ENCODE measurements around the gene PKIB. TPM values are rescaled to one million over a fixed set of nuclear protein-coding genes. Genes with fewer than 3 reads are reported as not detected.

The PKIB gene
- total and polyA plus RNA-seq, 10 of the 15 experiments (the other 5 are each of a cell fraction or from before 2014, with no cell fraction given): 0.20 to 1.8 (median 0.87) TPM

DNA sequence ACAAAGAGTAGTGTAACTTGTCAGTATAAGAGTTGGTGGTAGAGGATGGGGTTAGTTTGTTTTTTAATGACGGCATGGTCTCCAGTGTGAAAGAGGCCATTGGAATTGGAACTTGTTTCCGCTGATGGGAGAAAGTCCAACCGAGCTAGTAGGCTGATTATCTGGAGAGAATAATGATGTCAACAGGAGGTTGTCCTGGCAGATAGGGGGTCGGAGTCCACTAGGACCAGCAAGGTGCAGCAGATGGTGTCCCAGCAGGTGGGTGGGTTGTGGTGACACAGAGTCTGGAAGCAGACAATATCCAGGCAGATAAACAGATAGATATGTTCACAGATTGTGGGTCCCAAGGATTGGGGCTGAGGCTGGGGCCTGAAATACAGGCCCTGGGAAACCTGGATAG lies 35.1 kb downstream of the PKIB start (continued):
- TF ChIP-seq NFYA (IDR thresholded peaks at IDR 0.05; ENCODE audit: borderline replicate concordance, low read depth, low read length) (no peak), FOXM1 (IDR thresholded peaks at IDR 0.05; ENCODE audit: low read depth, low read length) (no peak)
- TF ChIP-seq, protein P1, sequence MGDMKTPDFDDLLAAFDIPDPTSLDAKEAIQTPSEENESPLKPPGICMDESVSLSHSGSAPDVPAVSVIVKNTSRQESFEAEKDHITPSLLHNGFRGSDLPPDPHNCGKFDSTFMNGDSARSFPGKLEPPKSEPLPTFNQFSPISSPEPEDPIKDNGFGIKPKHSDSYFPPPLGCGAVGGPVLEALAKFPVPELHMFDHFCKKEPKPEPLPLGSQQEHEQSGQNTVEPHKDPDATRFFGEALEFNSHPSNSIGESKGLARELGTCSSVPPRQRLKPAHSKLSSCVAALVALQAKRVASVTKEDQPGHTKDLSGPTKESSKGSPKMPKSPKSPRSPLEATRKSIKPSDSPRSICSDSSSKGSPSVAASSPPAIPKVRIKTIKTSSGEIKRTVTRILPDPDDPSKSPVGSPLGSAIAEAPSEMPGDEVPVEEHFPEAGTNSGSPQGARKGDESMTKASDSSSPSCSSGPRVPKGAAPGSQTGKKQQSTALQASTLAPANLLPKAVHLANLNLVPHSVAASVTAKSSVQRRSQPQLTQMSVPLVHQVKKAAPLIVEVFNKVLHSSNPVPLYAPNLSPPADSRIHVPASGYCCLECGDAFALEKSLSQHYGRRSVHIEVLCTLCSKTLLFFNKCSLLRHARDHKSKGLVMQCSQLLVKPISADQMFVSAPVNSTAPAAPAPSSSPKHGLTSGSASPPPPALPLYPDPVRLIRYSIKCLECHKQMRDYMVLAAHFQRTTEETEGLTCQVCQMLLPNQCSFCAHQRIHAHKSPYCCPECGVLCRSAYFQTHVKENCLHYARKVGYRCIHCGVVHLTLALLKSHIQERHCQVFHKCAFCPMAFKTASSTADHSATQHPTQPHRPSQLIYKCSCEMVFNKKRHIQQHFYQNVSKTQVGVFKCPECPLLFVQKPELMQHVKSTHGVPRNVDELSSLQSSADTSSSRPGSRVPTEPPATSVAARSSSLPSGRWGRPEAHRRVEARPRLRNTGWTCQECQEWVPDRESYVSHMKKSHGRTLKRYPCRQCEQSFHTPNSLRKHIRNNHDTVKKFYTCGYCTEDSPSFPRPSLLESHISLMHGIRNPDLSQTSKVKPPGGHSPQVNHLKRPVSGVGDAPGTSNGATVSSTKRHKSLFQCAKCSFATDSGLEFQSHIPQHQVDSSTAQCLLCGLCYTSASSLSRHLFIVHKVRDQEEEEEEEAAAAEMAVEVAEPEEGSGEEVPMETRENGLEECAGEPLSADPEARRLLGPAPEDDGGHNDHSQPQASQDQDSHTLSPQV (IDR thresholded peaks at IDR 0.05): no peak

DNA sequence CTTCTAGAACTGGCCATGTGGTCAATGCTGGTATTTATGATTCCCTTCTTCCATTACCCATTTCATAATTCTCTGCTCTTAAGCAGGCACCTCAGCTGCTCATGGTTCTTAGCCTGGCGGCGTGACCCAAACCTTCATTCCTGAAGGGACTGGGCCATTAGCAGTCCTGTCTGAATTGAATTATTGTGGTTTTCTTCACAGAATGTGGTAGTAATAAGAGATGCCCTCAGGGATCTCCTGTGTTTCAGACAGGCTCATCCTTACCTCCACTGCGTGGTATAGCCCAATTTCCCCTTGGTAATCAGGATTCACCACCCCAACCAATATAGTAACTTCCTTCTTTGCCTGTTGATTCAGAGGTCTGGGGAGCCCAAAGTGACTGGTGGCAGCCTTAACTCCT lies 37.6 kb downstream of the PKIB start:
- BruUV-seq (replicated peaks): no TSS peak
- FAIRE-seq: no peak
- DNase-seq (ENCODE audit: low read depth, low spot score): no peak
- CTCF ChIA-PET: interaction anchor here (0.6 to 1.2 kb wide), 2 partner anchors 27 to 156 kb away, joined by 3 read pairs; no protein-coding TSS in a partner anchor
- 49% methylated on average over 3 of the region's 3 CpGs for WGBS (ENCODE audit: insufficient coverage, insufficient replicate concordance, low lambda C conversion rate, missing lambda C conversion rate)
- Histone ChIP-seq H3K4me2 (ENCODE audit: control insufficient read depth, insufficient read depth) (no peak overlapping the region), H3K36me3 (ENCODE audit: control insufficient read depth in 2 of 2, insufficient read depth in 2 of 2, low read length in 1 of 2) (no peaks in the 10 kb centered on the region), H3K4me1 (ENCODE audit: control insufficient read depth, insufficient read depth, low read length) (no peaks in the 10 kb centered on the region), H3K4me3 (no peak overlapping the region), H3K79me2 (ENCODE audit: control insufficient read depth, insufficient read depth, low read length) (no peaks in the 10 kb centered on the region), H3K9ac (ENCODE audit: control insufficient read depth, insufficient read depth, low read length) (no peak overlapping the region), H3K9me3 (replicated peaks; ENCODE audit: control insufficient read depth, insufficient read depth, low read length) (no peaks in the 10 kb centered on the region), H4K20me1 (ENCODE audit: control insufficient read depth, insufficient read depth) (no peaks in the 10 kb centered on the region), H2AFZ (ENCODE audit: control insufficient read depth, low read depth, low read length) (no peak overlapping the region), H3K27ac (ENCODE audit: control insufficient read depth, insufficient read depth) (no peak overlapping the region), H3K27me3 (replicated peaks in 1 of 2; ENCODE audit: control insufficient read depth in 2 of 2, insufficient read depth in 2 of 2, low read length in 1 of 2) (no peaks in the 10 kb centered on the region)
- intact Hi-C loops (cut with micrococcal nuclease; ENCODE audit: unreplicated experiment) (no loop called here), in situ Hi-C loops (cut with MboI) (no loop called here)
- no peak for ATAC-seq
- POLR2A ChIA-PET: no interaction called here
- RAD21 ChIA-PET (ENCODE audit: unreplicated experiment): no interaction called here
- SMC1A ChIA-PET (ENCODE audit: uncharacterized antibody, unreplicated experiment): interaction anchor here (1.2 to 1.6 kb wide), 5 partner anchors 9 to 63 kb away, joined by 3 to 6 read pairs (median 4); no protein-coding TSS in a partner anchor
- TF ChIP-seq, protein P2, sequence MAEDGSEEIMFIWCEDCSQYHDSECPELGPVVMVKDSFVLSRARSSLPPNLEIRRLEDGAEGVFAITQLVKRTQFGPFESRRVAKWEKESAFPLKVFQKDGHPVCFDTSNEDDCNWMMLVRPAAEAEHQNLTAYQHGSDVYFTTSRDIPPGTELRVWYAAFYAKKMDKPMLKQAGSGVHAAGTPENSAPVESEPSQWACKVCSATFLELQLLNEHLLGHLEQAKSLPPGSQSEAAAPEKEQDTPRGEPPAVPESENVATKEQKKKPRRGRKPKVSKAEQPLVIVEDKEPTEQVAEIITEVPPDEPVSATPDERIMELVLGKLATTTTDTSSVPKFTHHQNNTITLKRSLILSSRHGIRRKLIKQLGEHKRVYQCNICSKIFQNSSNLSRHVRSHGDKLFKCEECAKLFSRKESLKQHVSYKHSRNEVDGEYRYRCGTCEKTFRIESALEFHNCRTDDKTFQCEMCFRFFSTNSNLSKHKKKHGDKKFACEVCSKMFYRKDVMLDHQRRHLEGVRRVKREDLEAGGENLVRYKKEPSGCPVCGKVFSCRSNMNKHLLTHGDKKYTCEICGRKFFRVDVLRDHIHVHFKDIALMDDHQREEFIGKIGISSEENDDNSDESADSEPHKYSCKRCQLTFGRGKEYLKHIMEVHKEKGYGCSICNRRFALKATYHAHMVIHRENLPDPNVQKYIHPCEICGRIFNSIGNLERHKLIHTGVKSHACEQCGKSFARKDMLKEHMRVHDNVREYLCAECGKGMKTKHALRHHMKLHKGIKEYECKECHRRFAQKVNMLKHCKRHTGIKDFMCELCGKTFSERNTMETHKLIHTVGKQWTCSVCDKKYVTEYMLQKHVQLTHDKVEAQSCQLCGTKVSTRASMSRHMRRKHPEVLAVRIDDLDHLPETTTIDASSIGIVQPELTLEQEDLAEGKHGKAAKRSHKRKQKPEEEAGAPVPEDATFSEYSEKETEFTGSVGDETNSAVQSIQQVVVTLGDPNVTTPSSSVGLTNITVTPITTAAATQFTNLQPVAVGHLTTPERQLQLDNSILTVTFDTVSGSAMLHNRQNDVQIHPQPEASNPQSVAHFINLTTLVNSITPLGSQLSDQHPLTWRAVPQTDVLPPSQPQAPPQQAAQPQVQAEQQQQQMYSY (CRISPR knock-in tag; IDR thresholded peaks at IDR 0.05): no peak
- TF ChIP-seq SMC3 (IDR thresholded peaks at IDR 0.05; ENCODE audit: borderline replicate concordance, low read length) (no peak), CREM (IDR thresholded peaks at IDR 0.05; ENCODE audit: low read depth) (no peak), WRNIP1 (IDR thresholded peaks at IDR 0.05; ENCODE audit: borderline replicate concordance, low read depth, low read length) (no peak), CHD2 (IDR thresholded peaks at IDR 0.05; ENCODE audit: borderline replicate concordance, low read depth, low read length) (no peak), HCFC1 (IDR thresholded peaks at IDR 0.05; ENCODE audit: low read length) (no peak), SUPT20H (IDR thresholded peaks at IDR 0.05; ENCODE audit: borderline replicate concordance, control insufficient read depth, low read depth, low read length) (no peak)
- TF ChIP-seq, protein P3, sequence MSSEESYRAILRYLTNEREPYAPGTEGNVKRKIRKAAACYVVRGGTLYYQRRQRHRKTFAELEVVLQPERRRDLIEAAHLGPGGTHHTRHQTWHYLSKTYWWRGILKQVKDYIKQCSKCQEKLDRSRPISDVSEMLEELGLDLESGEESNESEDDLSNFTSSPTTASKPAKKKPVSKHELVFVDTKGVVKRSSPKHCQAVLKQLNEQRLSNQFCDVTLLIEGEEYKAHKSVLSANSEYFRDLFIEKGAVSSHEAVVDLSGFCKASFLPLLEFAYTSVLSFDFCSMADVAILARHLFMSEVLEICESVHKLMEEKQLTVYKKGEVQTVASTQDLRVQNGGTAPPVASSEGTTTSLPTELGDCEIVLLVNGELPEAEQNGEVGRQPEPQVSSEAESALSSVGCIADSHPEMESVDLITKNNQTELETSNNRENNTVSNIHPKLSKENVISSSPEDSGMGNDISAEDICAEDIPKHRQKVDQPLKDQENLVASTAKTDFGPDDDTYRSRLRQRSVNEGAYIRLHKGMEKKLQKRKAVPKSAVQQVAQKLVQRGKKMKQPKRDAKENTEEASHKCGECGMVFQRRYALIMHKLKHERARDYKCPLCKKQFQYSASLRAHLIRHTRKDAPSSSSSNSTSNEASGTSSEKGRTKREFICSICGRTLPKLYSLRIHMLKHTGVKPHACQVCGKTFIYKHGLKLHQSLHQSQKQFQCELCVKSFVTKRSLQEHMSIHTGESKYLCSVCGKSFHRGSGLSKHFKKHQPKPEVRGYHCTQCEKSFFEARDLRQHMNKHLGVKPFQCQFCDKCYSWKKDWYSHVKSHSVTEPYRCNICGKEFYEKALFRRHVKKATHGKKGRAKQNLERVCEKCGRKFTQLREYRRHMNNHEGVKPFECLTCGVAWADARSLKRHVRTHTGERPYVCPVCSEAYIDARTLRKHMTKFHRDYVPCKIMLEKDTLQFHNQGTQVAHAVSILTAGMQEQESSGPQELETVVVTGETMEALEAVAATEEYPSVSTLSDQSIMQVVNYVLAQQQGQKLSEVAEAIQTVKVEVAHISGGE (CRISPR knock-in tag; IDR thresholded peaks at IDR 0.05): no peak

Data from GM12878 (cell line).